H9 (cell line): ENCODE measurements around the gene NRXN2. TPM values are rescaled to one million over a fixed set of nuclear protein-coding genes. Genes with fewer than 3 reads are reported as not detected.

ENCODE experiments used
- DNase-seq: peaks from one replicate; pipeline ENCODE4 v3.0.0-alpha.2; 2017
- H2AFZ ChIP-seq: one replicate; pipeline ENCODE4 v1.6.1; 2013; ENCODE audit warnings: mild to moderate bottlenecking, low read length, control low read depth, moderate library complexity
- H2AK5ac ChIP-seq: 2 replicates; pipeline ENCODE4 v1.6.1; 2013; ENCODE audit warnings: low read length, control low read depth, mixed read lengths; ENCODE audit not compliant: insufficient read length
- H2BK120ac ChIP-seq: one replicate; pipeline ENCODE4 v1.6.1; 2013; ENCODE audit warnings: low read depth, mild to moderate bottlenecking, low read length, control low read depth, inconsistent platforms; ENCODE audit not compliant: poor library complexity, severe bottlenecking
- H2BK12ac ChIP-seq: 2 replicates; pipeline ENCODE4 v1.6.1; 2013; ENCODE audit warnings: low read length, control low read depth, mixed read lengths, low read depth; ENCODE audit not compliant: insufficient read length
- H2BK15ac ChIP-seq: 2 replicates; pipeline ENCODE4 v1.6.1; 2013; ENCODE audit warnings: low read depth, low read length, control low read depth
- H2BK20ac ChIP-seq: one replicate; pipeline ENCODE4 v1.6.1; 2013; ENCODE audit warnings: low read depth, mild to moderate bottlenecking, low read length, control low read depth, inconsistent platforms; ENCODE audit not compliant: poor library complexity, severe bottlenecking
- H2BK5ac ChIP-seq: 2 replicates; pipeline ENCODE4 v1.6.1; 2013; ENCODE audit warnings: low read length, control low read depth, mixed read lengths; ENCODE audit not compliant: insufficient read length
- H3K14ac ChIP-seq: 2 replicates; pipeline ENCODE4 v1.6.1; 2013; ENCODE audit warnings: low read length, control low read depth; ENCODE audit not compliant: insufficient read depth
- H3K18ac ChIP-seq: 2 replicates; pipeline ENCODE4 v1.6.1; 2013; ENCODE audit warnings: low read depth, mild to moderate bottlenecking, mixed read lengths, low read length, control low read depth; ENCODE audit not compliant: insufficient read length
- H3K23ac ChIP-seq: 2 replicates; pipeline ENCODE4 v1.6.1; 2013; ENCODE audit warnings: low read length, control low read depth, mixed read lengths, low read depth; ENCODE audit not compliant: insufficient read length
- H3K23me2 ChIP-seq: 2 replicates; pipeline ENCODE4 v1.6.1; 2013; ENCODE audit warnings: low read depth, mild to moderate bottlenecking, mixed read lengths, low read length, control low read depth; ENCODE audit not compliant: insufficient read length, poor library complexity, severe bottlenecking
- H3K27ac ChIP-seq: 2 replicates; pipeline ENCODE4 v1.5.1; 2013; ENCODE audit warnings: low read length, control low read depth, mixed read lengths, low read depth; ENCODE audit not compliant: insufficient read length
- H3K27me3 ChIP-seq: 2 replicates; pipeline ENCODE4 v1.6.1; 2013; ENCODE audit warnings: low read length, control low read depth, inconsistent platforms; ENCODE audit not compliant: insufficient read depth
- H3K4ac ChIP-seq: 2 replicates; pipeline ENCODE4 v1.6.1; 2013; ENCODE audit warnings: low read depth, mild to moderate bottlenecking, control low read depth, inconsistent platforms, low read length, moderate library complexity
- H3K4me1 ChIP-seq: 2 replicates; pipeline ENCODE4 v1.6.1; 2013; ENCODE audit warnings: low read length, control low read depth, inconsistent platforms; ENCODE audit not compliant: insufficient read depth
- H3K4me2 ChIP-seq: 2 replicates; pipeline ENCODE4 v1.6.1; 2013; ENCODE audit warnings: low read length, control low read depth, mixed read lengths; ENCODE audit not compliant: insufficient read length, insufficient read depth
- H3K56ac ChIP-seq: 2 replicates; pipeline ENCODE4 v1.6.1; 2013; ENCODE audit warnings: low read depth, mild to moderate bottlenecking, mixed read lengths, low read length, control low read depth; ENCODE audit not compliant: insufficient read length
- H3K79me1 ChIP-seq: 2 replicates; pipeline ENCODE4 v1.6.1; 2013; ENCODE audit warnings: low read depth, mild to moderate bottlenecking, moderate library complexity, low read length, control low read depth, inconsistent platforms; ENCODE audit not compliant: insufficient read depth, poor library complexity, severe bottlenecking
- H3K79me2 ChIP-seq: 2 replicates; pipeline ENCODE4 v1.6.1; 2013; ENCODE audit warnings: low read length, control low read depth, inconsistent platforms; ENCODE audit not compliant: insufficient read depth
- H3K9ac ChIP-seq: 2 replicates; pipeline ENCODE4 v1.6.1; 2013; ENCODE audit warnings: low read length, control low read depth, mixed read lengths; ENCODE audit not compliant: insufficient read length; ENCODE audit errors: extremely low read depth
- H3K9me3 ChIP-seq: one replicate; pipeline ENCODE4 v1.6.1; 2013; ENCODE audit warnings: low read depth, low read length, inconsistent platforms; ENCODE audit not compliant: control insufficient read depth
- H3T11ph ChIP-seq: one replicate; pipeline ENCODE4 v1.6.1; 2013; ENCODE audit warnings: mild to moderate bottlenecking, low read length, control low read depth, inconsistent platforms
- H4K20me1 ChIP-seq: one replicate; pipeline ENCODE4 v1.6.1; 2013; ENCODE audit not compliant: control insufficient read depth, insufficient read length, insufficient read depth
- H4K5ac ChIP-seq: 2 replicates; pipeline ENCODE4 v1.6.1; 2013; ENCODE audit warnings: low read depth, mild to moderate bottlenecking, mixed read lengths, low read length, control low read depth; ENCODE audit not compliant: insufficient read length
- H4K8ac ChIP-seq: replicated peaks from 2 replicates; pipeline ENCODE4 v1.6.1; 2013; ENCODE audit warnings: low read length, control low read depth, mixed read lengths, low read depth; ENCODE audit not compliant: insufficient read length
- H4K91ac ChIP-seq: 2 replicates; pipeline ENCODE4 v1.6.1; 2013; ENCODE audit warnings: low read depth, mild to moderate bottlenecking, moderate library complexity, mixed read lengths, low read length, control low read depth; ENCODE audit not compliant: insufficient read length
- H3K27ac Mint-ChIP-seq, 3 experiments: 2 replicates in 2 of 3; 3 replicates in 1 of 3; pipeline ENCODE4 v1.8.0; 2020 to 2021; ENCODE audit warnings: mixed read lengths in 3 of 3, mild to moderate bottlenecking in 1 of 3, moderate library complexity in 1 of 3
- H3K27me3 Mint-ChIP-seq: 2 replicates; pipeline ENCODE4 v1.8.0; 2021; ENCODE audit warnings: low read depth, mild to moderate bottlenecking, moderate library complexity, mixed read lengths
- H3K36me3 Mint-ChIP-seq, 3 experiments: 2 replicates in 2 of 3; 3 replicates in 1 of 3; pipeline ENCODE4 v1.8.0; 2020 to 2021; ENCODE audit warnings: low read depth in 3 of 3, mixed read lengths in 3 of 3; ENCODE audit not compliant: insufficient read depth in 1 of 3
- H3K4me1 Mint-ChIP-seq, 2 experiments: 2 replicates each; pipeline ENCODE4 v1.8.0; 2020; ENCODE audit warnings: mixed read lengths in 2 of 2
- H3K4me3 Mint-ChIP-seq, 2 experiments: 2 replicates in 1 of 2; 3 replicates in 1 of 2; pipeline ENCODE4 v1.8.0; 2020 to 2021; ENCODE audit warnings: mild to moderate bottlenecking in 2 of 2, mixed read lengths in 2 of 2, moderate library complexity in 1 of 2
- H3K9me3 Mint-ChIP-seq, 2 experiments: 2 replicates in 1 of 2; 3 replicates in 1 of 2; pipeline ENCODE4 v1.8.0; 2020; ENCODE audit warnings: mild to moderate bottlenecking in 2 of 2, mixed read lengths in 2 of 2, moderate library complexity in 1 of 2
- WGBS: extraction: QIAGEN DNeasy Blood & Tissue Kit; methylation state at CpG from one replicate; pipeline ENCODE4 v1.1.7; 2013; ENCODE audit warnings: missing lambda C conversion rate, low lambda C conversion rate, mixed read lengths; ENCODE audit not compliant: insufficient read length; ENCODE audit errors: extremely low coverage; 5-methylcytosine and 5-hydroxymethylcytosine counted together
- total RNA-seq: library from RNA; stranded (reverse); gene quantifications from 2 replicates; pipeline ENCODE4 v1.2.1, GENCODE V29; 2021
- TF ChIP-seq, protein P1 (sequence below): fragments of 200-600 bp; sonication (generic); conservative IDR thresholded peaks from 3 replicates; pipeline ENCODE4 v1.8.0; 2021; ENCODE audit warnings: antibody characterized with exemption, mild to moderate bottlenecking

The NRXN2 gene
- total RNA-seq, 1 experiment from 2014 or later, result 3.9 TPM

DNA sequence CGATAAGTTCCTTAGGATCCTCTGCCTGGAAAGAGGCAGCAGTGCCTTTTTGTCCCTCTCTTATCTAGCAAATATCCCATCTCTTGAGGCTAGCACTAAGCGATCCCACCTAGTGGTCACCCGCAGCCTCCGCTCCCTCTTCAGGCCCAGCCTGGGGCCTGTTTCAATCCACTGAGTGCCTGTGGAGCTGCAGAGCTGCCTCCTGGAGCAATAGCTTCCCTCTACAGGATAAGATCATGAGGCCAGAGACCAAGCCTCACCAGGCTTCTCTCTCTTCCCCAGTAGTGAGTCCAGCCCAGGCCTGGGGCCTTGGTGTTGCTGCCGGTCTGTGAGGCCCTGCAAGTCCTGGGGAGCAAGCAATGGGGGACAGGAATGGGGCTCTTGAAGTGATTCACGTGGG is 66.1 kb downstream of the NRXN2 start:
- no CpG with 5 or more reads among the region's 6 CpGs for WGBS
- Mint-ChIP-seq H3K9me3 (no peaks in the 10 kb centered on the region), H3K27ac (no peak overlapping the region), H3K4me1 (peaks cover 3 to 32% of the 10 kb centered on the region in 2 experiments), H3K36me3 (no peaks in the 10 kb centered on the region; a peak in 1 of 7 replicates), H3K4me3 (no peak overlapping the region), H3K27me3 (peaks cover 16% of the 10 kb centered on the region)
- H3K4me2 ChIP-seq, result no peak overlapping the region
- H3K79me1 ChIP-seq, result no peaks in the 10 kb centered on the region
- no peak overlapping the region for H3K4ac ChIP-seq
- no peak overlapping the region for H2BK120ac ChIP-seq
- H2BK5ac ChIP-seq, result no peak overlapping the region
- no peak overlapping the region for H2BK20ac ChIP-seq
- no peak overlapping the region for H3K14ac ChIP-seq
- H4K91ac ChIP-seq, result no peak overlapping the region
- H3K9ac ChIP-seq, result no peak overlapping the region
- H3K79me2 ChIP-seq, result no peaks in the 10 kb centered on the region
- no peak overlapping the region for H2BK15ac ChIP-seq
- H3K18ac ChIP-seq, result no peak overlapping the region
- H3K27ac ChIP-seq, result no peak overlapping the region
- TF ChIP-seq, protein P1, sequence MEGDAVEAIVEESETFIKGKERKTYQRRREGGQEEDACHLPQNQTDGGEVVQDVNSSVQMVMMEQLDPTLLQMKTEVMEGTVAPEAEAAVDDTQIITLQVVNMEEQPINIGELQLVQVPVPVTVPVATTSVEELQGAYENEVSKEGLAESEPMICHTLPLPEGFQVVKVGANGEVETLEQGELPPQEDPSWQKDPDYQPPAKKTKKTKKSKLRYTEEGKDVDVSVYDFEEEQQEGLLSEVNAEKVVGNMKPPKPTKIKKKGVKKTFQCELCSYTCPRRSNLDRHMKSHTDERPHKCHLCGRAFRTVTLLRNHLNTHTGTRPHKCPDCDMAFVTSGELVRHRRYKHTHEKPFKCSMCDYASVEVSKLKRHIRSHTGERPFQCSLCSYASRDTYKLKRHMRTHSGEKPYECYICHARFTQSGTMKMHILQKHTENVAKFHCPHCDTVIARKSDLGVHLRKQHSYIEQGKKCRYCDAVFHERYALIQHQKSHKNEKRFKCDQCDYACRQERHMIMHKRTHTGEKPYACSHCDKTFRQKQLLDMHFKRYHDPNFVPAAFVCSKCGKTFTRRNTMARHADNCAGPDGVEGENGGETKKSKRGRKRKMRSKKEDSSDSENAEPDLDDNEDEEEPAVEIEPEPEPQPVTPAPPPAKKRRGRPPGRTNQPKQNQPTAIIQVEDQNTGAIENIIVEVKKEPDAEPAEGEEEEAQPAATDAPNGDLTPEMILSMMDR, result peak; percentile 81
- peaks cover 3% of the 10 kb centered on the region for H3K23me2 ChIP-seq
- H2BK12ac ChIP-seq, result no peak overlapping the region
- no peak overlapping the region for H3T11ph ChIP-seq
- H2AK5ac ChIP-seq, result no peak overlapping the region
- no peaks in the 10 kb centered on the region; the same call in 1 of the 2 replicates for H3K27me3 ChIP-seq
- no peaks in the 10 kb centered on the region for H4K20me1 ChIP-seq
- H2AFZ ChIP-seq, result no peak overlapping the region
- H4K8ac ChIP-seq, result no peak overlapping the region
- DNase-seq, result peak; percentile 79
- H3K56ac ChIP-seq, result no peak overlapping the region
- no peaks in the 10 kb centered on the region for H3K4me1 ChIP-seq
- H3K23ac ChIP-seq, result no peak overlapping the region
- no peak overlapping the region for H4K5ac ChIP-seq
- no peaks in the 10 kb centered on the region for H3K9me3 ChIP-seq
